Chondrocyte (in vitro differentiated cells): ENCODE measurements around the gene ATP1B3. TPM values are rescaled to one million over a fixed set of nuclear protein-coding genes. Genes with fewer than 3 reads are reported as not detected.
A peak's percentile ranks its signal among the peaks of the same experiment; 100 is the strongest.

ENCODE experiments used
- DNase-seq: peaks from one replicate; pipeline ENCODE4 v3.0.0; 2021; ENCODE audit warnings: mixed read lengths, low spot score
- H3K27ac Mint-ChIP-seq: one replicate; pipeline ENCODE4 v1.8.0; 2021; ENCODE audit warnings: mild to moderate bottlenecking, moderate library complexity, mixed read lengths; ENCODE audit not compliant: unreplicated experiment
- H3K27me3 Mint-ChIP-seq: 2 replicates; pipeline ENCODE4 v1.8.0; 2021; ENCODE audit warnings: low read depth, mixed read lengths
- H3K36me3 Mint-ChIP-seq: 2 replicates; pipeline ENCODE4 v1.8.0; 2021; ENCODE audit warnings: low read depth, mixed read lengths
- H3K4me1 Mint-ChIP-seq: 2 replicates; pipeline ENCODE4 v1.8.0; 2021; ENCODE audit warnings: low read depth, mild to moderate bottlenecking, mixed read lengths
- H3K4me3 Mint-ChIP-seq: one replicate; pipeline ENCODE4 v1.8.0; 2021; ENCODE audit warnings: mild to moderate bottlenecking, moderate library complexity, mixed read lengths; ENCODE audit not compliant: unreplicated experiment
- H3K9me3 Mint-ChIP-seq: 2 replicates; pipeline ENCODE4 v1.8.0; 2021; ENCODE audit warnings: low read depth, mixed read lengths
- CTCF ChIP-seq: fragments of 200-600 bp; sonication (generic); IDR thresholded peaks from 2 replicates; pipeline ENCODE4 v1.5.0; 2021; ENCODE audit warnings: antibody characterized with exemption, mild to moderate bottlenecking, moderate library complexity
- total RNA-seq: library from RNA; stranded (reverse); gene quantifications from 3 replicates; pipeline ENCODE4 v1.2.1, GENCODE V29; 2021

ATP1B3 gene
- total RNA-seq, 1 donor from 2014 or later = 165 TPM

GRCh38 chr3:141955175-141955574 lies 78.7 kb downstream of the ATP1B3 start:
- no peak overlapping the region for H3K4me3 Mint-ChIP-seq

DNA sequence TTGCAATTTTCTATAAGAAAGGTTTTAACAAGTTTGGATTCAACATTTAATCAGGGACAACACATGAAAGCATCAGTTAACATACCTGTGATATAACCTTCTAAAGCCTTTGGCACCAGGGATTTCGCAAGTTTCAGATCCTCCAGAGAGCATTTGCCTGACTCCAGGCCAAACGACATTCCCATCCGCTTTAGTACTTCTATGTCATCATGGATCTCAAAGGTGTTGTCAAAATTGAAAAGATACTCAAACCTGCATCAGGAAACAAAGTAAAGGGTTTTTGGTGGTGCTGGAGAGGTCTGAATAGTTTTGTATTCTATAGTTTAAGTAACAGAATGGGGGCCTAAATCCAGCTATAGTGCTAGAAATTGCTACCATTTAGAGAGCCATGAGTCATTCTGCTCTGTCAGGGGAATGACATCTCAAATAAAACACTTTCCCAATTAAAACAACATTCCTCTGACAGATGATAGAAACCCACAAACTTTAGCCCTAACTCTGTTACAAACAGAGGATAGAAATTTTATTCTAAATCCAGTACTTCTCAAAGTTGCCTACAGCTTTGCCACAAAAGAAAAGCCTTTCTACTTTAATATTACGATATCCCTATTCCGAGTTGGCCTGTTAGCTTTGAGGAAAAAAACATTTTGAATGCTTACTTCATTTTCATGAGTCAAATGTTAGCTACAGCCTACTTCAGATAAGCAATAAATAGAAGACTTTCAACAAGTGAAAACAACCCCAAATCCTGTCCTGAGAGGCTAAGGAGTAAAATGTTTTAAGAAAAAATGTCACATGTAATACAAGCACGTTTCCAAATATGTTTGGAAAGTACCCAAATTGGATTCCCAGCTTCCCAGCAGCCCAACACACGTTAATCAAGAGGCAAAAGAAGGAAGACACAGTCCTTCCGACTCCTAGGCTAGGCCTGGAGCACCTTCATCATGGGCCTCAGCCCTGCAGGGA lies 83.4 kb downstream of the ATP1B3 start:
- Mint-ChIP-seq H3K9me3 (no peaks in the 10 kb centered on the region), H3K27me3 (no peaks in the 10 kb centered on the region), H3K27ac (peak overlapping the region; percentile 92), H3K4me3 (peak overlapping the region; percentile 31), H3K4me1 (peaks cover 29% of the 10 kb centered on the region), H3K36me3 (no peaks in the 10 kb centered on the region)
- no peak for TF ChIP-seq CTCF
- DNase-seq = no peak

More at GRCh38 chr3:141955175-141955574, 78.7 kb downstream of the ATP1B3 start:
- no peak for DNase-seq
- Mint-ChIP-seq H3K36me3 (peaks cover 9% of the 10 kb centered on the region), H3K27me3 (no peaks in the 10 kb centered on the region), H3K4me1 (peaks cover 24% of the 10 kb centered on the region), H3K27ac (peak overlapping the region; percentile 43), H3K9me3 (no peaks in the 10 kb centered on the region)
- TF ChIP-seq CTCF = no peak

DNA sequence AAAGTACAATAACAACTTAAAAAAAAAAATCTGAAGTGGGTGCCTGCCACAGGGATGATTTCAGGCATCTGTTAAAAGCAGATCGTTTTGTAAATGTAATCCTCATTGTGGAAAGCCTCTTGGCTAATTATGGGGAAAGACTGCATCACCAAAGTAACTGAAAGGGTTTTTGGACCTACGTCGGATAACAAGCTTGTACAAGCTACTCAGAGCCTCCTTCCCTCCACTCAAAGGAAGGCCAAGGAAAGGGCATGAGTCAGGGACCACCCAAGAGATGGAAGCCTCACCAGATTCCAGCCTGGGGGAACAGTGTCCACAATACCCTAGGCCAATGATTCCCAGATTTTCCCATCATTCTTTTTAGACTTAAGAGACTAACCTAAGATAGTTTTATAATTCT lies 84.3 kb downstream of the ATP1B3 start:
- TF ChIP-seq CTCF = no peak
- no peaks in the 10 kb centered on the region for H3K9me3 Mint-ChIP-seq
- no peaks in the 10 kb centered on the region for H3K36me3 Mint-ChIP-seq
- no peaks in the 10 kb centered on the region for H3K27me3 Mint-ChIP-seq
- no peak overlapping the region for H3K4me3 Mint-ChIP-seq
- H3K4me1 Mint-ChIP-seq = peaks cover 23% of the 10 kb centered on the region
- DNase-seq = no peak
- H3K27ac Mint-ChIP-seq = peak overlapping the region; percentile 92

DNA sequence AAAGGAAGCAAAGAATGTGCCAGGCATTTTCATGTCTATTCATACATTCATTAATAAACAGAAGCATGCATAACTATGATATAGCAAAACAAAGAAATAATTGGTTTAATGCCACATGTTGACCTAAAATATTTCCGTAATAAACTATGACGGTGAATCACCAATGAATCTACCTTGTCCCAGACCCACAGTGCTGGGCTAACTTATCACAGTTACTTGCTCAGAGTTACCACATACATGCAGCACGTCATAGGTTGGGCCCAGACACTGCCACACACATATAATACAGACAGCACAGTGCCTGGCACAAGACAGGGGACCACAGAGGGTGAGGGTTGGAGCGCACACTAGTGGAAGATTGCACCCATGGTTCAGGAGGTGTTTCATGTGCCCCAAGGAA lies 86.9 kb downstream of the ATP1B3 start:
- Mint-ChIP-seq H3K4me3 (no peak overlapping the region), H3K36me3 (peaks cover 2% of the 10 kb centered on the region), H3K27ac (no peak overlapping the region), H3K4me1 (peaks cover 23% of the 10 kb centered on the region), H3K9me3 (no peaks in the 10 kb centered on the region), H3K27me3 (no peaks in the 10 kb centered on the region)
- no peak for TF ChIP-seq CTCF
- DNase-seq = no peak

GRCh38 chr3:141965471-141965870 lies 89.0 kb downstream of the ATP1B3 start:
- no peaks in the 10 kb centered on the region for H3K9me3 Mint-ChIP-seq
- peaks cover 2% of the 10 kb centered on the region for H3K36me3 Mint-ChIP-seq
- H3K4me3 Mint-ChIP-seq = no peak overlapping the region
- peaks cover 5% of the 10 kb centered on the region for H3K4me1 Mint-ChIP-seq
- TF ChIP-seq CTCF = no peak
- no peak overlapping the region for H3K27ac Mint-ChIP-seq
- no peaks in the 10 kb centered on the region for H3K27me3 Mint-ChIP-seq
- DNase-seq = no peak
